ENCODE results near the gene METTL1.

The METTL1 gene

DNA sequence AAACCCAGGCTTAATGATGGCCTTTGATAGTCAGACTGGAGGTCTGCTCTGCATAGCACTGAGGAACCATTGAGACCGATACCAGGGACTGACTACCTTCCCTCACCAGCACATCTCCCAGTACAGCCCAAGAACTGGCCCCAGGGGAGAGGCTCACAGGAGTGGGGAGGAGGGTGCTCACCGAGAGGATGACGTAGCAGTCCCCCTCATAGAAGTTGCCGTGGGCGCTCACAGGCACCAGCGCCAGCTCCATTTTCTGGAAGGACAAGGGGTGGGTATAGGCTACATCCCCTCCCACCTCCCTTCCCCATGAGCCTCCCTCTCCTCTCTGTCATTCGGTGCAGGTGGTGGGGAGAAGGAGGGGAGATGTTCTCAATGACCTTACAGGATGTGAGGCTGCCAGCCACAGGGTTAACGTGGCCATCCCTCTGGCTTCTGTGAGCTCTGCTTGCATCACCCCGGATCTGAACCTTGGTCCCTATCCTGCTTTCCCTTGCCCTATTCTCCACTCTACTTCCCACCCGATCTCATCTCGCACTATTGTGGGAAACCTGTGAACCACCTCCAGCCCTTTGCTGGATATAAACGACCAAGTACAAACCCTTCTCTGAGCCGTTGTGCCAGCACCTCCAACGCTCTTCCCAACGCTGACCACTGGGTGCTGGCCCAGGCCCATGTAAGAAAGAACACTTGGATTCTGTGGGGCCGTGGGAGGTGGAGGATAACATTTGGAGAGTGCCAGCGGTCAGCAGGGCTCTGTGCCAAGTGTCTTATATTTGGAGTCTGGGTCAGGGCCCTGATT lies 42.3 kb upstream of the METTL1 start:
- TF ChIP-seq, protein P1, sequence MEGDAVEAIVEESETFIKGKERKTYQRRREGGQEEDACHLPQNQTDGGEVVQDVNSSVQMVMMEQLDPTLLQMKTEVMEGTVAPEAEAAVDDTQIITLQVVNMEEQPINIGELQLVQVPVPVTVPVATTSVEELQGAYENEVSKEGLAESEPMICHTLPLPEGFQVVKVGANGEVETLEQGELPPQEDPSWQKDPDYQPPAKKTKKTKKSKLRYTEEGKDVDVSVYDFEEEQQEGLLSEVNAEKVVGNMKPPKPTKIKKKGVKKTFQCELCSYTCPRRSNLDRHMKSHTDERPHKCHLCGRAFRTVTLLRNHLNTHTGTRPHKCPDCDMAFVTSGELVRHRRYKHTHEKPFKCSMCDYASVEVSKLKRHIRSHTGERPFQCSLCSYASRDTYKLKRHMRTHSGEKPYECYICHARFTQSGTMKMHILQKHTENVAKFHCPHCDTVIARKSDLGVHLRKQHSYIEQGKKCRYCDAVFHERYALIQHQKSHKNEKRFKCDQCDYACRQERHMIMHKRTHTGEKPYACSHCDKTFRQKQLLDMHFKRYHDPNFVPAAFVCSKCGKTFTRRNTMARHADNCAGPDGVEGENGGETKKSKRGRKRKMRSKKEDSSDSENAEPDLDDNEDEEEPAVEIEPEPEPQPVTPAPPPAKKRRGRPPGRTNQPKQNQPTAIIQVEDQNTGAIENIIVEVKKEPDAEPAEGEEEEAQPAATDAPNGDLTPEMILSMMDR (IDR thresholded peaks at IDR 0.05; ENCODE audit: insufficient read depth, missing control alignments) = no peak
- DNase-seq (ENCODE audit: insufficient read length, low spot score) (no peak), FAIRE-seq (no peak)

DNA sequence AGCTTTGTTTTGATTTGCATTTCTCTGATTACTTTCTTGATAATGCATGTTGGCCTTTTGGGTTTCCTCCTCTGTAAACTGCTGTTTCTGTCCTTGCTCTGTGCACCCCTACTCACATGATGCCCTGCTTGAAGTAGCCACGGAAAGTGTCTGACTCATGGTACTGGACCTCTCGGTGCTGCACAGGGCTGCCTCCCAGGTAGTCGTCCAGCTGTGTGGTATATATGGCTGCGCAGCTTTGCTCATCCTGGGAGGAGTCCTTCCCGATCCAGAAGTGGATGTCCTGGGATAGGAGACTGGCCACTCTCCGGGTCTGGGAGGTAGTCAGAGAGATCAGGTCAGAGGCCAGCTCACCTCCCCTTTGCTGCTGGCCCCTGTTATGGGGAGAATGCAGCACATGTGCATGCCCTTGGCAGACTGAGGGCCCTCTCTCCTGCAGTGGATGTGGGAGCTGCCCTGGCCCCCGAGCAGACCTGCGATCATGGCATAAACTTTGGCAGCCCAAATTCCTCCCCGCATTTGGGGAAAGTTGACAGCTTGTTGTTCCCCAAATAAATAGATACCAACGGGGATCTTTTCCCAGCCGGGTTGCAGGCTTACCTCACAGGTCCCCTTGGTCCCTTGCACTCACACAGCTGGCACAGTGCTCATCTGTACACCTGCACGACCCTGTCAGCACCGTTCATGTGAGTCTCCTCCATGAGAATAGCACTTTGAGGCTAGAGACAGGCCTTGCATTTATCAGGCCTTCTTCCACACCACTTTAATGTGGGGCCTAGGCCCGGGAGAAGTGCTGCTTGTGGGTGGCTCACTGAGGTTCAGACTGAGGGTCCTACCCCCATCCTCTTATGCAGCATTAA lies 41.4 kb upstream of the METTL1 start:
- FAIRE-seq = no peak
- TF ChIP-seq, protein P1 (IDR thresholded peaks at IDR 0.05; ENCODE audit: insufficient read depth, missing control alignments) = no peak
- no peak for DNase-seq (ENCODE audit: insufficient read length, low spot score)

DNA sequence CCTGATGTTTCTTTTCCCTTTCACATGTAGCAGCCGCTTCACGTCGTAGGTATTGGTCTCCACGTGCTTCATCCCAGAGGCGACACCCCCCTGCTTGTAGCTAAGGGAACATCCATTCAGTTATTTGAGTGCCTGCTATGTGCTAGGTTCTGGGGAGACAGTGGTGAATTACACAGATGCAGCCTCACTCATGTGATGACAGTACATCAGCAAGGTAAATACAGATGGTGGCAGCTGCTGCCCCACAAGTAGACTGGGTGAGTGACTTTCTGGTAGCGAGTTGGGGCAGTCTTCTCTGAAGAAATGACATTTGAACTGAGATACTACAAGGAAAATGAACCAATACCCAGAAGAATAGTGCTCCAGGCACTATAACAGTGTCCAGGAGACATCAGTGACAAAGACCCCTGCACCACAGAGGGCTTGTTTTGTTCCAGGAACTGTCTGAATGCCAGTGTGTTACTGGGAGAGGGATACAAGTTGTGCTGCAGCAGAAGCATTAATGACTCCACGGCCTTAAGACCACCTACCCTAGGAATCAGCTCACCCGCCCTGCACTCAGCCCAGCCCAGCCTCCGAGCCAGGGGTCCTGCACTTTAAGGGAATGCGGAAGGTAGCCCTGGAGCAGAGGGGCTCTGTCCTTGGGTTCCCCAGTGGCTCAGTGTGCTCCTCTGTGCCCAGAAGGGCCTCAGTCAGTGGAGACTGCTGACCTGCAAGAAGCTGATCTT lies 39.3 kb upstream of the METTL1 start:
- TF ChIP-seq, protein P1 (IDR thresholded peaks at IDR 0.05; ENCODE audit: insufficient read depth, missing control alignments) = no peak
- FAIRE-seq = no peak
- DNase-seq (ENCODE audit: insufficient read length, low spot score) = no peak

DNA sequence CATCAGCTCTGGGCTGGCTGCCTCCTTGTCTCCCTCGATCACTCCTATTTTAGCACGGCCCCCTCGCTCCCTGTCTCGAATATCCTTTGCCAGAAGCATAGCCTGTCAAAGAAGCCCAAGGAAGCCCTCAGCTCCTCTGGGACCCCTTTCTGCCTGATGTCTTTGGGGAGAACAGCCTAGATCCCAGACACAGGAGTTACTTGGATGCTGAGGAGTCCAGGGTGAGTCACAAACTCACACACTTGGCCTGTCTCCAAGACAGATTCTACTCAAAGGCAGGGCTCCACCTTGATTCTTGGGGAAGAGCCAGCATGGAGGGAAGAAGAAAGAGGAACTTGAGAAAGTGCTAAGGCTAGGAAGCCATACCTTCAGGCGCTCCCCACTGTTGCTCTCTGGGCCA lies 38.5 kb upstream of the METTL1 start:
- FAIRE-seq (no peak), DNase-seq (ENCODE audit: insufficient read length, low spot score) (no peak)
- TF ChIP-seq, protein P1 (IDR thresholded peaks at IDR 0.05; ENCODE audit: insufficient read depth, missing control alignments) = no peak

DNA sequence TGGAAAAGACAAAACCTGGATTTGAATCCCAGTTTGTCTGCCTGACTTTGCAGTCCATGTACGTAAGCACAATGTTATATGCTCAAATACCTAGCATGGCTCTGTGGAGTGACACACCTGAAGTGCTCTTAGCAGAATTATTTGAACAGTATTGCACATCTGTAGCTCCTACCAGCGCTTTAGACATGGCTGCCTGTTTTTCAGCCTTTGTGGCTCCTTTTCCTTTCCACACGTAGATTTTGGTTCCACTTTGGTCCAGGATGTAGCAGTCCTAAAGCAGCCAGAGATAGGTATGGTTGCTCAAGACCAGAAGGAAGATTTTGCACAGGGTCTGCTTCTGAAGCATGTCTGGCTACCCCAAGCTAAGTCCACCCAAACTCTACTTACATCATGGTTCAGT lies 37.5 kb upstream of the METTL1 start:
- no peak for DNase-seq (ENCODE audit: insufficient read length, low spot score)
- FAIRE-seq = no peak
- TF ChIP-seq, protein P1 (IDR thresholded peaks at IDR 0.05; ENCODE audit: insufficient read depth, missing control alignments) = no peak

DNA sequence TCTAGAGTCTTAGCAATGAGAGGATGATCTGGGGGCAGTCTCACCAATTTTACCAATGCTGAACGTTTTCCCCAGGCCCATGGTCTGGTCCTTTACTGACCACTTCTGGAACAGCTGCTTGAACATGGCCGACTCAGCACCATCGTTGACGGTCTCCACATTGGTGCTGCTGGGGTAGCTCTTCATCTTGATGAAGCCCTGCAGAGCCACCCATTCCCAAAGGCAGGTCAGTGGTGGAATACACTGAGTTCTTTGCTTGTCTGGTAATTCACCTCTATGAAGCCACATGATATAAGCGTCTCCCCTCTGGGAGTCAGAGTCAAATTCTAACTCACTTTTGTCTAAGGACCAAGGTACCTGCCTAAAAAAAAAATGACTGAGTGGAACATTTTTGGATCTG lies 36.4 kb upstream of the METTL1 start:
- no peak for DNase-seq (ENCODE audit: insufficient read length, low spot score)
- FAIRE-seq = no peak
- TF ChIP-seq, protein P1 (IDR thresholded peaks at IDR 0.05; ENCODE audit: insufficient read depth, missing control alignments) = no peak

All from D721Med (cell line).